Progenitor cell of endocrine pancreas (in vitro differentiated cells): Measurements from ENCODE around the gene MRC2. TPM values are rescaled to one million over a fixed set of nuclear protein-coding genes. Genes with fewer than 3 reads are reported as not detected.

Experiments used
- DNase-seq: peaks from one replicate; pipeline ENCODE4 v3.0.0; 2021; ENCODE audit warnings: low spot score; ENCODE audit not compliant: unreplicated experiment
- H3K27ac Mint-ChIP-seq: 2 replicates; pipeline ENCODE4 v1.8.0; 2021; ENCODE audit warnings: mild to moderate bottlenecking, moderate library complexity, mixed read lengths
- H3K27me3 Mint-ChIP-seq: 2 replicates; pipeline ENCODE4 v1.8.0; 2021; ENCODE audit warnings: mixed read lengths
- H3K36me3 Mint-ChIP-seq: 2 replicates; pipeline ENCODE4 v1.8.0; 2022; ENCODE audit warnings: mixed read lengths; ENCODE audit not compliant: insufficient read depth
- H3K4me1 Mint-ChIP-seq: 2 replicates; pipeline ENCODE4 v1.8.0; 2021; ENCODE audit warnings: low read depth, mixed read lengths
- H3K4me3 Mint-ChIP-seq: 2 replicates; pipeline ENCODE4 v1.8.0; 2021; ENCODE audit warnings: low read depth, mild to moderate bottlenecking, moderate library complexity, mixed read lengths
- H3K9me3 Mint-ChIP-seq: 2 replicates; pipeline ENCODE4 v1.8.0; 2021; ENCODE audit warnings: low read depth, mixed read lengths
- total RNA-seq: library from RNA; stranded (reverse); gene quantifications from 2 replicates; pipeline ENCODE4 v1.2.1, GENCODE V29; 2021
- TF ChIP-seq, protein P1 (sequence below): fragments of 200-600 bp; sonication (generic); IDR thresholded peaks from one replicate; pipeline ENCODE4 v1.5.0; 2021; ENCODE audit warnings: antibody characterized with exemption, mild to moderate bottlenecking; ENCODE audit not compliant: unreplicated experiment

MRC2 gene
- total RNA-seq, 1 donor from 2014 or later, result 4.9 TPM

DNA sequence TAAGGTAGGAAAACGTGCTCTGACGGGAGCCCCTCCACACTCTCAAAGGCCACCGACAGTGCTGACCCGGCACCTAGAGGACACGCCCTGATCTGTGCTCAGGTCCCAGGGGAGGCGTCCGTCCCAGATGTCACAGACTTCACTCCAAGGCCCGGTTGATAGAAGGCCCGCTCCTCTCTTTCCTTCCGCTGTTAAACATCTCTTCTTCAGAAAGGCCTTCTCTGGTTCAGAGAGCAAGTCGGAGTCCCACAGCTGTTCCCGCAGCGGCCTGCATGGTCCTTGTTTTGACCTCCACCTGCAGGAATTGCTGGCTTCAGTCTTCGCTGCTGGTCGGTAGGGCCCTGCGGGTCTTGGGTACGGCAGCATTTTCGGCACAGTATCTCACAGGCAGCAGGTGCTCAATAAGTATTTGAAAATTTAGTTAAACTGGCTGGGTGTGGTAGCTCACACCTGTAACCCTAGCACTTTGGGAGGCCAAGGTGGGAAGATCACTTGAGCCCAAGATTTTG is 88.5 kb downstream of the MRC2 start:
- Mint-ChIP-seq H3K9me3 (peaks cover 9% of the 10 kb centered on the region), H3K36me3 (no peaks in the 10 kb centered on the region), H3K4me1 (no peaks in the 10 kb centered on the region), H3K27me3 (peaks cover 19% of the 10 kb centered on the region), H3K27ac (no peak overlapping the region), H3K4me3 (no peak overlapping the region)
- DNase-seq, result no peak
- TF ChIP-seq, protein P1, sequence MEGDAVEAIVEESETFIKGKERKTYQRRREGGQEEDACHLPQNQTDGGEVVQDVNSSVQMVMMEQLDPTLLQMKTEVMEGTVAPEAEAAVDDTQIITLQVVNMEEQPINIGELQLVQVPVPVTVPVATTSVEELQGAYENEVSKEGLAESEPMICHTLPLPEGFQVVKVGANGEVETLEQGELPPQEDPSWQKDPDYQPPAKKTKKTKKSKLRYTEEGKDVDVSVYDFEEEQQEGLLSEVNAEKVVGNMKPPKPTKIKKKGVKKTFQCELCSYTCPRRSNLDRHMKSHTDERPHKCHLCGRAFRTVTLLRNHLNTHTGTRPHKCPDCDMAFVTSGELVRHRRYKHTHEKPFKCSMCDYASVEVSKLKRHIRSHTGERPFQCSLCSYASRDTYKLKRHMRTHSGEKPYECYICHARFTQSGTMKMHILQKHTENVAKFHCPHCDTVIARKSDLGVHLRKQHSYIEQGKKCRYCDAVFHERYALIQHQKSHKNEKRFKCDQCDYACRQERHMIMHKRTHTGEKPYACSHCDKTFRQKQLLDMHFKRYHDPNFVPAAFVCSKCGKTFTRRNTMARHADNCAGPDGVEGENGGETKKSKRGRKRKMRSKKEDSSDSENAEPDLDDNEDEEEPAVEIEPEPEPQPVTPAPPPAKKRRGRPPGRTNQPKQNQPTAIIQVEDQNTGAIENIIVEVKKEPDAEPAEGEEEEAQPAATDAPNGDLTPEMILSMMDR, result no peak

DNA sequence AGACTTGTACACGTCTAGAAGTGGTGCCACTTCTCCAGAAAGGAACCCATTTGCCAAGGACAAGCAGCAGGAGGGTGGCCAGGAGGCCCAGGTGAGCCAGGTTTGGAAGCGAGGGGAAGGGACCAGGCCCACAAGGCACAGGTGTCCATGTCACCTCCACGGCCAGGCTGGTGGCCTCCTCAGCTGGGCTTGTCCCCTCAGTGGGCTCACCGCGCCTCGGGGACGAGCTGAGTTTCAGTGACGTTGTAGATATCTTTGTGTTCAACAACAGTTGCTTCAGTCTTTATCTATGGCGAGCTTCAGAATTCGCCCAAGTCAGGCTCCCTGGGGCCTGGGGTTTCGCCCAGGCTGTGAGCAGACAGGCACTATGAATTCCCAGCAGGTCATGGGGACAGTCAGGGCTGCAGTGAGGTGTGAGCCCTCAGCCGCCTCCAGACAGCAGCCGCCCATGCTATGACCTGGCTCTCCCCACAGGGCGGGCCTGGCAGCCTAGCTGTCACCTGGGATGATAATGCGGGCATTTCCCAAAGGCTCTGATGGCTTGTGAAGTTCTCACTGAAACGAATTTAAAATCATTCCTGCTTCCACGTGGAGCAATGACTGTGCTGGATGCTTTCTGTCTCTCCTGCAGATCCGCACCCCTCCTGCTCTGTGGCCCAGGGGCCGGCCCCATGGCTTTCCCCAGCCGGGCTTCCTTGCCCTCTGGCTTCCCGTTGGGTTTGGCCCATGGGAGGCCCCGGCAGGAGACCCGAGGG is 89.5 kb downstream of the MRC2 start:
- H3K27me3 Mint-ChIP-seq, result peaks cover 12% of the 10 kb centered on the region
- no peak overlapping the region for H3K27ac Mint-ChIP-seq
- no peak for DNase-seq
- H3K9me3 Mint-ChIP-seq, result peaks cover 9% of the 10 kb centered on the region
- H3K36me3 Mint-ChIP-seq, result no peaks in the 10 kb centered on the region
- H3K4me1 Mint-ChIP-seq, result no peaks in the 10 kb centered on the region
- TF ChIP-seq, protein P1, result no peak
- H3K4me3 Mint-ChIP-seq, result no peak overlapping the region

DNA sequence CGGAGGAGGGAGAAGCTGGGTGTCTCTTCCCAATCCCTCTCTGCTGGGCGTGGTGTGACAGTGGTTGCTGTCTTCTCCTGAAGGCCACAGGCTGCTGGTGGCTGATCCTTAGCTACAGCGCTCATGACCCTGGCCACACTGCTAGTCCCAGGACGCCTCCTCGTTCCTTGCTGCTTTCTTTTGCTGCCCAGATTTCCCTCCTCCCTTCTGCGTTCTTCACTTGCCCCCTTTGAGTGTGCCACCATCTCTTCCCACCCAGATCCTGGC is 90.1 kb downstream of the MRC2 start:
- Mint-ChIP-seq H3K4me1 (no peaks in the 10 kb centered on the region), H3K9me3 (peaks cover 9% of the 10 kb centered on the region), H3K4me3 (no peak overlapping the region), H3K36me3 (no peaks in the 10 kb centered on the region), H3K27me3 (peaks cover 12% of the 10 kb centered on the region), H3K27ac (no peak overlapping the region)
- no peak for DNase-seq
- TF ChIP-seq, protein P1, result no peak

DNA sequence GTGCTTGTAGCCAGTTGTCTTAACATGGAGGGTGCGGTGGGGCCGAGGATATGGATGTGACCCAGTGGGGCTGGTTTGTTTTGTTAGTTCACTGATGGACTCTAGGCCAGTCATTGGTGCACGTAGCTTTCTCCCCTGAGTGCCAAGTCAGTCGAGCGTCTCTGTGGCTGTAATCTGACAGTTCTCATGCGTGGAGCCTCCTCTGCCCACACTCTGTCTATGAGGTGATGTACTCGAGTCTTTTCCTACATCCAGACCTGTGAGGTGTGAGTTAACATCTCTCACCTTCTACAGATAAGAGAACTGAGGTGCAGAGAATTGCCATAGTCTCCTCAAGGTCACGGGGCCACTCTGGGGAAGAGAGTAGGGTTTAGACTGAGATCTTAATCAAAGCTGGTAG is 90.4 kb downstream of the MRC2 start:
- TF ChIP-seq, protein P1, result no peak
- no peak for DNase-seq
- no peaks in the 10 kb centered on the region for H3K4me1 Mint-ChIP-seq
- no peaks in the 10 kb centered on the region for H3K36me3 Mint-ChIP-seq
- H3K27me3 Mint-ChIP-seq, result peaks cover 11% of the 10 kb centered on the region
- H3K4me3 Mint-ChIP-seq, result no peak overlapping the region
- no peak overlapping the region for H3K27ac Mint-ChIP-seq
- peaks cover 9% of the 10 kb centered on the region for H3K9me3 Mint-ChIP-seq

DNA sequence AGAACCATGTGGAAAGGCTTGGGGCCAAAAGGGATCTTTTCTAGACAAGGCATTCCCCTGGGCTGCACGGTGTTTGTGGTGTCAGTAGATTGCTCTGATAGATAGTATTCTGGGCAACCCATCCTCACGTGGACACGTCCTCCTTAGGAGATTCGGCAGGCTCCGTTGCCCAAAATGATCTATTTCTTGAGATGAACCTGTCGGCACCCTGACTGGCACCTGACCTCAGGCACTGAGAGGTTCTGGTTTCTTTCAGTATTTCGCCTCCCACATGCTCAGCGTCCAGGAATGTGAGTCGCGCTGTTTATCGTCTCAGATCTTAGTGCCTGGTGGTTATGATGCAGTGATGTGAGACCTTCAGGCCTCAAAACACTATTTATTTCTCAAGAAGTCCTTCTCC is 91.0 kb downstream of the MRC2 start:
- Mint-ChIP-seq H3K27me3 (peaks cover 8% of the 10 kb centered on the region), H3K9me3 (peaks cover 9% of the 10 kb centered on the region), H3K36me3 (no peaks in the 10 kb centered on the region), H3K4me1 (no peaks in the 10 kb centered on the region), H3K4me3 (no peak overlapping the region), H3K27ac (no peak overlapping the region)
- TF ChIP-seq, protein P1, result no peak
- DNase-seq, result no peak
